Measurements from ENCODE around the gene RASA1.

- TF ChIP-seq CTCF (IDR thresholded peaks at IDR 0.05) = no peak
- no peak for TF ChIP-seq POLR2A (IDR thresholded peaks at IDR 0.05)
- TF ChIP-seq EP300 (IDR thresholded peaks at IDR 0.05) = no peak
Observed at GRCh38 chr5:87418506-87418905, 150.8 kb downstream of the RASA1 start.

Measured in ovary (tissue), 3 donors.